Naive thymus-derived CD4-positive, alpha-beta T cell (primary cell): ENCODE measurements around the gene SCAMP2. TPM values are rescaled to one million over a fixed set of nuclear protein-coding genes. Genes with fewer than 3 reads are reported as not detected.

Experiments
- ATAC-seq: fragments of 150-1000 bp; cut with Tn5 transposase; 2 replicates; pipeline ENCODE4 v1.10.0; 2021; ENCODE audit warnings: mild to moderate bottlenecking, moderate library complexity
- CTCF ChIA-PET: fragments of 350-600 bp; sonication (Branson Sonifier 250); formaldehyde crosslinking; loops from one replicate; lab custom pipeline; 2021; ENCODE audit warnings: antibody characterized with exemption; lab: Charles Lee
- POLR2A ChIA-PET: fragments of 350-600 bp; sonication (Branson Sonifier 250); formaldehyde crosslinking; loops from one replicate; lab custom pipeline; 2021; ENCODE audit warnings: antibody characterized with exemption, inconsistent platforms; lab: Charles Lee
- DNase-seq, 9 donors: peaks; one replicate each; pipeline versions ENCODE4 v3.0.0 to v3.0.0-alpha.2; 2020 to 2022; ENCODE audit warnings: mixed read lengths in 1 of 9
- H3K27ac ChIP-seq: one replicate; pipeline ENCODE4 v1.7.0; 2013; ENCODE audit warnings: mild to moderate bottlenecking, low read depth, low read length, moderate library complexity
- H3K27me3 ChIP-seq, 2 donors: one replicate each; pipeline ENCODE4 v1.7.0; 2013; ENCODE audit warnings: low read length in 2 of 2, mild to moderate bottlenecking in 2 of 2, moderate library complexity in 2 of 2; ENCODE audit not compliant: control insufficient read depth in 2 of 2, insufficient read depth in 2 of 2
- H3K36me3 ChIP-seq, 3 experiments: 1 replicate in 2 of 3; 2 replicates in 1 of 3; pipeline ENCODE4 v1.7.0; 2013; ENCODE audit warnings: low read length in 3 of 3, mild to moderate bottlenecking in 3 of 3, moderate library complexity in 1 of 3; ENCODE audit not compliant: insufficient read depth in 3 of 3, control insufficient read depth in 2 of 3
- H3K4me1 ChIP-seq, 2 donors: one replicate each; pipeline ENCODE4 v1.7.0; 2013; ENCODE audit warnings: low read length in 2 of 2, mild to moderate bottlenecking in 2 of 2, moderate library complexity in 1 of 2; ENCODE audit not compliant: control insufficient read depth in 2 of 2, insufficient read depth in 2 of 2
- H3K4me3 ChIP-seq: 2 replicates; pipeline ENCODE4 v1.7.0; 2013; ENCODE audit warnings: mild to moderate bottlenecking, low read length
- H3K9me3 ChIP-seq, 3 experiments: 1 replicate in 2 of 3; 2 replicates in 1 of 3; pipeline ENCODE4 v1.7.0; 2013; ENCODE audit warnings: low read length in 3 of 3; ENCODE audit not compliant: control insufficient read depth in 2 of 3
- H3K27ac Mint-ChIP-seq, 9 donors: one replicate each; pipeline ENCODE4 v1.8.0; 2020 to 2022; ENCODE audit warnings: mixed read lengths in 9 of 9, mild to moderate bottlenecking in 8 of 9, moderate library complexity in 5 of 9, inconsistent platforms in 2 of 9
- H3K27me3 Mint-ChIP-seq, 5 donors: one replicate each; pipeline ENCODE4 v1.8.0; 2021 to 2022; ENCODE audit warnings: mixed read lengths in 5 of 5, mild to moderate bottlenecking in 1 of 5
- H3K36me3 Mint-ChIP-seq, 5 donors: one replicate each; pipeline ENCODE4 v1.8.0; 2020 to 2022; ENCODE audit warnings: mixed read lengths in 5 of 5, mild to moderate bottlenecking in 3 of 5, inconsistent platforms in 1 of 5
- H3K4me1 Mint-ChIP-seq, 7 donors: one replicate each; pipeline ENCODE4 v1.8.0; 2020 to 2022; ENCODE audit warnings: mixed read lengths in 7 of 7, mild to moderate bottlenecking in 3 of 7, inconsistent platforms in 1 of 7
- H3K4me3 Mint-ChIP-seq, 10 donors: one replicate each; pipeline ENCODE4 v1.8.0; 2020 to 2022; ENCODE audit warnings: mild to moderate bottlenecking in 10 of 10, mixed read lengths in 10 of 10, moderate library complexity in 6 of 10, inconsistent platforms in 2 of 10
- H3K9me3 Mint-ChIP-seq, 11 donors: one replicate each; pipeline ENCODE4 v1.8.0; 2020 to 2022; ENCODE audit warnings: mixed read lengths in 11 of 11, mild to moderate bottlenecking in 4 of 11, inconsistent platforms in 1 of 11, moderate library complexity in 1 of 11
- intact Hi-C, 2 donors: fragments of 100-400 bp; cut with micrococcal nuclease; formaldehyde crosslinking; loops; one replicate each; pipeline ENCODE4 v1.15.1; 2023
- polyA plus RNA-seq, 2 donors: library from polyadenylated mRNA; unstranded; fragments of 300-500 nt; fragmentation: Illumina TruSeq; gene quantifications; one replicate each; pipeline ENCODE4 v1.2.3, GENCODE V29; 2021
- total RNA-seq, 6 experiments: library from RNA in 5 of 6; stranded (reverse) in 5 of 6; gene quantifications; 1 replicate in 5 of 6; 2 replicates in 1 of 6; pipeline ENCODE4 v1.2.3 and lab custom pipeline; 2021 to 2026

Gene SCAMP2
- total and polyA plus RNA-seq, 7 experiments from 2014 or later = 78.9 to 141 (median 122) TPM

GRCh38 chr15:74829486-74829885 is 43.7 kb downstream of the SCAMP2 start:
- Mint-ChIP-seq H3K27me3 (peaks cover 21 to 35% (median 21%) of the 10 kb centered on the region in 5 donors), H3K4me1 (peaks cover 0 to 6% (median 2%) of the 10 kb centered on the region in 7 donors), H3K4me3 (no peak overlapping the region), H3K27ac (no peak overlapping the region), H3K9me3 (no peaks in the 10 kb centered on the region), H3K36me3 (no peaks in the 10 kb centered on the region)
- Histone ChIP-seq H3K36me3 (no peaks in the 10 kb centered on the region), H3K4me1 (no peaks in the 10 kb centered on the region), H3K27me3 (peaks cover 0 to 12% of the 10 kb centered on the region in 2 donors), H3K27ac (no peak overlapping the region), H3K9me3 (no peaks in the 10 kb centered on the region), H3K4me3 (no peak overlapping the region)
- POLR2A ChIA-PET = interaction anchor here (1.0 to 1.2 kb wide), 2 partner anchors 14 to 165 kb away, joined by 3 read pairs; partner anchors contain the start of gene SCAMP5
- no peak for ATAC-seq
- no peak for DNase-seq
- CTCF ChIA-PET = interaction anchor here (0.6 to 2.1 kb wide), 3 partner anchors 22 to 60 kb away, joined by 3 to 6 read pairs (median 3); no protein-coding TSS in a partner anchor
- intact Hi-C loops = no loop called here

DNA sequence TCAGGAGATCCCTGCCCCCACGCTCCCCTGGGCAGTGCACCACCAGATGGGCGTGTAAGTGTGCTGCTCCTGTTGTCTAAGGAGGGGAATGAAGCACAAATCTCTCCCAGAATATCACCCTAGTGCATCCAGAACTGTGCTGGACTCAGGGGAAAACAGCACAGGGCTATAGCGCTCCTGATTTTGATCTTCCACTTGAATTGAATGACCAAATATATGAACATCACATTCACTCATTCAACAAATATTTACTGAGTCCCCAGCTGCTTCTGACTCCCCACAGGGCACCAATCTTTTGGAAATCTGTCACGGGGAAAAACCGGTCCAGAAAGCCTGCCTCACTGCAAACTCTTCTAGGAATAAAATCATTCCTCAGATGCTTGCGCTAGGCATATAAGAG is 44.3 kb downstream of the SCAMP2 start:
- Mint-ChIP-seq H3K4me3 (no peak overlapping the region), H3K9me3 (no peaks in the 10 kb centered on the region), H3K27ac (no peak overlapping the region), H3K36me3 (no peaks in the 10 kb centered on the region), H3K27me3 (peaks cover 21 to 35% (median 23%) of the 10 kb centered on the region in 5 donors), H3K4me1 (peaks cover 0 to 6% (median 2%) of the 10 kb centered on the region in 7 donors)
- no peak overlapping the region for H3K4me3 ChIP-seq
- DNase-seq (no peak), ATAC-seq (no peak)
- H3K36me3 ChIP-seq = no peaks in the 10 kb centered on the region
- H3K4me1 ChIP-seq = no peaks in the 10 kb centered on the region
- ChIA-PET POLR2A (interaction anchor here (1.0 to 1.2 kb wide), 2 partner anchors 13 to 166 kb away, joined by 3 read pairs; partner anchors contain the start of gene SCAMP5), CTCF (interaction anchor here (0.6 to 2.1 kb wide), 3 partner anchors 21 to 60 kb away, joined by 3 to 6 read pairs (median 3); no protein-coding TSS in a partner anchor)
- H3K27me3 ChIP-seq = peaks cover 0 to 12% of the 10 kb centered on the region in 2 donors
- intact Hi-C loops = no loop called here
- no peaks in the 10 kb centered on the region for H3K9me3 ChIP-seq
- no peak overlapping the region for H3K27ac ChIP-seq

DNA sequence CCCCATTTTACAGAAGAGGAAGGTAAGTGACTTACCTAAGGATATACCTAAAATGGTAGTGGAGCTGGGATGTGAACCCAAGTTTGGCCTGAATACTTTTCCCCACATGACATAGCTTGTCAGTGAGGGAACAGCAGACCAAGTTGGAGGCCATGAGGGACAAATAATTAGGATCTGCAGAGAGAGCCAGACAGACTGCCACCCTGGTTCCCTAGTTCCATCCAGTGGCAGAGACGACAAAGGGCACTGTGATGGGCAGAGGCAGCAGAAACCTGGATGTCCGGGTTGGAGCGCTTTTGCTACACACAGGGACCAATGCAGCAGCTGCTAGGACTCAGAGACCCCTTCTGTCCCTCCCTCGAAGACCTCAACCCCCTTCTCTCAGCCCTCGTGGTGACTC is 45.6 kb downstream of the SCAMP2 start:
- H3K4me1 ChIP-seq = no peaks in the 10 kb centered on the region
- ATAC-seq = no peak
- ChIA-PET POLR2A (no interaction called here), CTCF (interaction anchor here (0.6 to 1.3 kb wide), 2 partner anchors 57 to 127 kb away, joined by 3 to 5 read pairs; no protein-coding TSS in a partner anchor)
- no peak overlapping the region for H3K4me3 Mint-ChIP-seq
- intact Hi-C loops = no loop called here
- no peak overlapping the region for H3K27ac Mint-ChIP-seq
- peaks cover 21 to 35% (median 24%) of the 10 kb centered on the region in 5 donors for H3K27me3 Mint-ChIP-seq
- peaks cover 0 to 6% (median 0%) of the 10 kb centered on the region in 7 donors for H3K4me1 Mint-ChIP-seq
- H3K4me3 ChIP-seq = no peak overlapping the region
- H3K27me3 ChIP-seq = peaks cover 0 to 12% of the 10 kb centered on the region in 2 donors
- no peak overlapping the region for H3K27ac ChIP-seq
- DNase-seq = no peak
- no peaks in the 10 kb centered on the region for H3K36me3 ChIP-seq
- H3K36me3 Mint-ChIP-seq = no peaks in the 10 kb centered on the region
- H3K9me3 Mint-ChIP-seq = no peaks in the 10 kb centered on the region
- H3K9me3 ChIP-seq = no peaks in the 10 kb centered on the region

DNA sequence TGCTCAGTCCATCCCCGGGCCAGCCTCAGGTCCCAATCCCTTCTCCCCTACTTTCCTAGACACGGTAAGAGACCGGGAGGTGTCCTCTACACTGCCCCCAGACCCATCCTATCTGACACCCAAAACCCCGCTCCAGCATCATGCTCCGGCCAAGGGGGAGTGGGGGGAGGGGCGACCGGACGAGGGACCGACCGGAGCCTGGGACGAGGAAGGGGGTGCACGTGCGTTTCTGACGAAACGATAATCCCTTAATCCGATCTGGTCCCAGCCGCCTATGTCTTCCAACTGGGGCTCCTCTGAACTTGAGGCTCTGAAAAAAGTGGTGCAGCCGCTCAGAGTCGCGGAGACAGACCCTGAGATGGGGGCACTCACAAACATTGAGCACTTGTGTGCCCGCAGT is 46.2 kb downstream of the SCAMP2 start:
- DNase-seq (no peak), ATAC-seq (no peak)
- Histone ChIP-seq H3K27me3 (peaks cover 0 to 12% of the 10 kb centered on the region in 2 donors), H3K9me3 (no peaks in the 10 kb centered on the region), H3K36me3 (no peaks in the 10 kb centered on the region), H3K4me1 (no peaks in the 10 kb centered on the region), H3K4me3 (no peak overlapping the region), H3K27ac (no peak overlapping the region)
- CTCF ChIA-PET = interaction anchor here (0.6 to 1.6 kb wide), 3 partner anchors 58 to 451 kb away, joined by 3 to 5 read pairs (median 4); no protein-coding TSS in a partner anchor
- intact Hi-C loops = loop anchor here in 1 of 2 donors (1.0 kb wide), 2 partner anchors 46 to 168 kb away; partner anchors contain the start of genes SCAMP2 and SCAMP5
- peaks cover 0 to 6% (median 0%) of the 10 kb centered on the region in 7 donors for H3K4me1 Mint-ChIP-seq
- no peak overlapping the region for H3K4me3 Mint-ChIP-seq
- H3K36me3 Mint-ChIP-seq = no peaks in the 10 kb centered on the region
- POLR2A ChIA-PET = no interaction called here
- H3K27ac Mint-ChIP-seq = no peak overlapping the region
- H3K27me3 Mint-ChIP-seq = peaks cover 21 to 35% (median 24%) of the 10 kb centered on the region in 5 donors
- no peaks in the 10 kb centered on the region for H3K9me3 Mint-ChIP-seq

DNA sequence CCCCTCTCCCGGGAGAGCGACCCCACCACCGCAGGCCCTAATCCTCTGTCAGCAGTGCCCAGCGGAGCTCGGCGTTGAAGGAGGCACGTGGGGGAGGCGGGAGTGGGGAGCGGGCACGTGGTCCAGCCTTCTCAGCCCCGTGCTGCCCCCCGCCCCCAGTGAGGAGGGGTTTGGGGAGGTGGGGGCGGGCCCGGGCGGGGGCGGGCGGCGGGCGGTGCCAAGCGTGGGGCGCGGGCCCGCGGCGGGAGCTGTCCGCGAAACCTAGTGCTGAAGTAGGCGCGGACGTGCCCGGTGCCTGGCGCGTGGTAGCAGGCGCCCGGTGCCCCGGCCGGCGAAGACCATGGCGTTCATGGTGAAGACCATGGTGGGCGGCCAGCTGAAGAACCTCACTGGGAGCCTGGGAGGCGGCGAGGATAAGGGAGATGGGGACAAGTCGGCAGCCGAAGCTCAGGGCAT is 46.8 kb downstream of the SCAMP2 start, which contains the start of gene CPLX3:
Gene CPLX3 (plus strand): TSS at position 264 of the 456 bp plus-strand sequence. CDS start 77 bp downstream, at position 341.
- H3K9me3 ChIP-seq = no peaks in the 10 kb centered on the region
- no peaks in the 10 kb centered on the region for H3K36me3 ChIP-seq
- CTCF ChIA-PET = interaction anchor here (0.5 to 1.6 kb wide), 3 partner anchors 27 to 1465 kb away, joined by 3 to 5 read pairs (median 4); no protein-coding TSS in a partner anchor
- POLR2A ChIA-PET = no interaction called here
- no peak within 1 kb of the TSS for H3K4me3 ChIP-seq
- Mint-ChIP-seq H3K36me3 (no peaks in the 10 kb centered on the region), H3K9me3 (no peaks in the 10 kb centered on the region), H3K27ac (peak within 1 kb of the TSS in 1 of 9 donors; percentile 36), H3K4me3 (no peak within 1 kb of the TSS), H3K4me1 (peaks cover 0 to 6% (median 0%) of the 10 kb centered on the region in 7 donors), H3K27me3 (peaks cover 21 to 35% (median 24%) of the 10 kb centered on the region in 5 donors)
- H3K4me1 ChIP-seq = no peaks in the 10 kb centered on the region
- H3K27ac ChIP-seq = no peak within 1 kb of the TSS
- intact Hi-C loops = loop anchor here in 1 of 2 donors (1.0 kb wide), 2 partner anchors 47 to 169 kb away; partner anchors contain the start of genes SCAMP2 and SCAMP5
- peaks cover 0 to 12% of the 10 kb centered on the region in 2 donors for H3K27me3 ChIP-seq
- DNase-seq (peak; percentile 20 to 76 (median 47)), ATAC-seq (peak; percentile 83)

DNA sequence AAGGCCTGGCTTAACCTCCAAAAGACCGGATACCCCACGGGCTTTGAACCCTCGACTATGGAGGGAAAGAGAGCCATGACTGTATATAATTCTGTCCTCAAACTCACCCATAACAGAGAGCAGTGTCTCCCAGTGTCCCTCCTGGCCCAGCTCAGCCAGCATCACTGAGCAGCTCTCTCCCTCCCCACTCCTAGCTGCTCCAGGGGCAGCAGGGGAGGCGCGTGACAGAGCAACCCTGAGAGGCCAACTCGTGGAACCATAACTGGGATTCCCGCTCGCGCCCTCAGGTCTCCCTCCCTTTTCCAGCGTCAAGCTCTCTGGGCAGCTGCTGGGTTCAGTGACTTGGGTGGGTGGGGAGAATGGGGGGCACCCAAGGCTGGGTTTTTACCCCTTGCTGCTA is 47.3 kb downstream of the SCAMP2 start:
- H3K4me1 ChIP-seq = no peaks in the 10 kb centered on the region
- peaks cover 0 to 12% of the 10 kb centered on the region in 2 donors for H3K27me3 ChIP-seq
- no peaks in the 10 kb centered on the region for H3K9me3 ChIP-seq
- H3K4me3 ChIP-seq = no peak overlapping the region
- ChIA-PET CTCF (interaction anchor here (1.5 to 1.6 kb wide), 2 partner anchors 26 to 57 kb away, joined by 4 to 5 read pairs; no protein-coding TSS in a partner anchor), POLR2A (interaction anchor here (1.0 kb wide), 1 partner anchor 10 kb away, joined by 3 read pairs; no protein-coding TSS in a partner anchor)
- no peak overlapping the region for H3K4me3 Mint-ChIP-seq
- H3K27ac Mint-ChIP-seq = peak overlapping the region in 1 of 9 donors; percentile 36
- no peak for ATAC-seq
- no peak for DNase-seq
- intact Hi-C loops = loop anchor here in 1 of 2 donors (1.0 kb wide), 2 partner anchors 47 to 169 kb away; partner anchors contain the start of genes SCAMP2 and SCAMP5
- H3K9me3 Mint-ChIP-seq = no peaks in the 10 kb centered on the region
- H3K36me3 ChIP-seq = no peaks in the 10 kb centered on the region
- H3K27ac ChIP-seq = no peak overlapping the region
- H3K36me3 Mint-ChIP-seq = no peaks in the 10 kb centered on the region
- H3K27me3 Mint-ChIP-seq = peaks cover 21 to 35% (median 24%) of the 10 kb centered on the region in 5 donors
- H3K4me1 Mint-ChIP-seq = peaks cover 0 to 6% (median 0%) of the 10 kb centered on the region in 7 donors
